SK-N-SH (cell line): ENCODE results near the gene BABAM2. TPM values are rescaled to one million over a fixed set of nuclear protein-coding genes. Genes with fewer than 3 reads are reported as not detected.

Experiments used
- CTCF ChIA-PET: fragments of 300-600, 350-600 bp; formaldehyde crosslinking; extraction: SDS; loops from one replicate; lab custom pipeline; 2021; lab: Yijun Ruan, JAX
- POLR2A ChIA-PET: fragments of 350-600 bp; sonication (Branson Sonifier 250); formaldehyde crosslinking; extraction: SDS; loops from one replicate; lab custom pipeline; 2020; ENCODE audit warnings: antibody characterized with exemption, inconsistent platforms; lab: Yijun Ruan, JAX
- DNase-seq: peaks from one replicate; pipeline ENCODE4 v3.0.0; 2012
- H2AFZ ChIP-seq: fragments of 200-600 bp; sonication (generic); 2 replicates; pipeline ENCODE4 v1.8.1; 2016; ENCODE audit warnings: antibody characterized with exemption, mild to moderate bottlenecking, low read depth
- H3F3A ChIP-seq: fragments of 200-600 bp; sonication (generic); replicated peaks from 2 replicates; pipeline ENCODE3; 2016; ENCODE audit warnings: antibody characterized with exemption, mild to moderate bottlenecking; ENCODE audit not compliant: insufficient read depth
- H3K27ac ChIP-seq, 2 experiments: fragments of 200-500 bp in 1 of 2; fragments of 200-600 bp in 1 of 2; sonication (Bioruptor generic) in 1 of 2; sonication (generic), shearing (Covaris generic) in 1 of 2; 2 replicates each; pipeline versions ENCODE4 v1.5.1 to v1.6.1; 2014 to 2016; ENCODE audit warnings: low read depth in 2 of 2, inconsistent platforms in 1 of 2, low read length in 1 of 2, mild to moderate bottlenecking in 1 of 2, mixed read lengths in 1 of 2
- H3K27me3 ChIP-seq: fragments of 200-600 bp; sonication (generic), shearing (Covaris generic); 2 replicates; pipeline ENCODE4 v1.6.1; 2016; ENCODE audit warnings: mixed run types; ENCODE audit not compliant: insufficient read depth
- H3K36me3 ChIP-seq, 2 experiments: fragments of 200-500 bp in 1 of 2; fragments of 200-600 bp in 1 of 2; sonication (Bioruptor generic) in 1 of 2; sonication (generic) in 1 of 2; replicated peaks in 1 of 2; 2 replicates each; pipeline versions ENCODE3 to v1.5.1; 2014 to 2016; ENCODE audit warnings: low read length in 1 of 2, mild to moderate bottlenecking in 1 of 2; ENCODE audit not compliant: insufficient read depth in 2 of 2, control insufficient read depth in 1 of 2
- H3K4me1 ChIP-seq, 2 experiments: fragments of 200-500 bp in 1 of 2; fragments of 200-600 bp in 1 of 2; sonication (Bioruptor generic) in 1 of 2; sonication (generic), shearing (Covaris generic) in 1 of 2; 2 replicates each; pipeline versions ENCODE4 v1.5.1 to v1.6.1; 2014 to 2016; ENCODE audit warnings: low read depth in 1 of 2, low read length in 1 of 2, mixed run types in 1 of 2; ENCODE audit not compliant: insufficient read depth in 2 of 2, control insufficient read depth in 1 of 2
- H3K4me2 ChIP-seq: fragments of 200-600 bp; sonication (generic), shearing (Covaris generic); 2 replicates; pipeline ENCODE4 v1.6.1; 2017; ENCODE audit warnings: mixed run types
- H3K4me3 ChIP-seq, 2 experiments: fragments of 200-500 bp in 1 of 2; fragments of 200-600 bp in 1 of 2; sonication (Bioruptor generic) in 1 of 2; sonication (generic), shearing (Covaris generic) in 1 of 2; 2 replicates each; pipeline versions ENCODE4 v1.5.1 to v1.8.1; 2014 to 2016; ENCODE audit warnings: low read depth in 2 of 2, inconsistent platforms in 1 of 2, low read length in 1 of 2, mild to moderate bottlenecking in 1 of 2, mixed read lengths in 1 of 2, moderate library complexity in 1 of 2
- H3K79me2 ChIP-seq: fragments of 200-600 bp; sonication (generic); 2 replicates; pipeline ENCODE4 v1.8.1; 2017; ENCODE audit warnings: mild to moderate bottlenecking; ENCODE audit not compliant: insufficient read depth
- H3K9ac ChIP-seq: fragments of 200-600 bp; sonication (generic); 2 replicates; pipeline ENCODE4 v1.6.1; 2017; ENCODE audit warnings: mixed run types
- H3K9me2 ChIP-seq: fragments of 200-600 bp; sonication (generic); 2 replicates; pipeline ENCODE4 v1.6.1; 2017; ENCODE audit warnings: mixed run types
- H3K9me3 ChIP-seq: fragments of 200-600 bp; sonication (generic); 2 replicates; pipeline ENCODE4 v1.6.1; 2017; ENCODE audit warnings: mixed run types, mild to moderate bottlenecking, moderate library complexity
- H4K20me1 ChIP-seq: fragments of 200-600 bp; sonication (generic); 2 replicates; pipeline ENCODE4 v1.6.1; 2017; ENCODE audit warnings: mild to moderate bottlenecking, mixed run types; ENCODE audit not compliant: insufficient read depth
- CTCF ChIP-seq: fragments of 200-600 bp; sonication (generic); IDR thresholded peaks from 2 replicates; pipeline ENCODE4 v1.6.1; 2017; ENCODE audit warnings: antibody characterized with exemption, mild to moderate bottlenecking, moderate library complexity
- EZH2phosphoT487 ChIP-seq: fragments of 200-600 bp; sonication (generic); IDR thresholded peaks from 2 replicates; pipeline ENCODE4 v1.6.1; 2017; ENCODE audit warnings: low read depth, mixed run types, mild to moderate bottlenecking, antibody characterized with exemption, moderate library complexity, borderline replicate concordance
- FOXJ3 ChIP-seq: sonication (generic); formaldehyde crosslinking; IDR thresholded peaks from 2 replicates; pipeline ENCODE4 v1.5.1; 2020; ENCODE audit warnings: mild to moderate bottlenecking, missing genetic modification reagents
- IRF3 ChIP-seq: fragments of 150-350 bp; IDR thresholded peaks from 2 replicates; pipeline ENCODE4 v1.6.1; 2016; ENCODE audit warnings: mild to moderate bottlenecking, low read depth, low read length
- JUND ChIP-seq: IDR thresholded peaks from 2 replicates; pipeline ENCODE4 v1.4.0; 2012
- MEF2A ChIP-seq: IDR thresholded peaks from 2 replicates; pipeline ENCODE4 v1.4.0; 2012; ENCODE audit warnings: low read depth, borderline replicate concordance
- MXI1 ChIP-seq: IDR thresholded peaks from 2 replicates; pipeline ENCODE4 v1.6.1; 2012; ENCODE audit warnings: mild to moderate bottlenecking, low read depth, low read length, improper control_type of control experiment
- NFIC ChIP-seq: IDR thresholded peaks from 2 replicates; pipeline ENCODE4 v1.4.0; 2012; ENCODE audit warnings: borderline replicate concordance
- NRF1 ChIP-seq: IDR thresholded peaks from 2 replicates; pipeline ENCODE4 v1.6.1; 2012; ENCODE audit warnings: low read depth, mild to moderate bottlenecking, low read length
- RXRA ChIP-seq: IDR thresholded peaks from 2 replicates; pipeline ENCODE4 v1.4.0; 2012; ENCODE audit warnings: low read depth, mild to moderate bottlenecking, borderline replicate concordance
- SMC3 ChIP-seq: IDR thresholded peaks from 2 replicates; pipeline ENCODE4 v1.6.1; 2012; ENCODE audit warnings: low read depth, low read length, improper control_type of control experiment
- TAF1 ChIP-seq: IDR thresholded peaks from 2 replicates; pipeline ENCODE4 v1.6.1; 2012; ENCODE audit warnings: low read depth, mild to moderate bottlenecking, low read length, moderate library complexity, borderline replicate concordance
- YY1 ChIP-seq: IDR thresholded peaks from 2 replicates; pipeline ENCODE4 v1.4.0; 2012; ENCODE audit warnings: low read depth, mild to moderate bottlenecking
- ZBTB33 ChIP-seq: IDR thresholded peaks from 2 replicates; pipeline ENCODE4 v1.4.0; 2012; ENCODE audit warnings: low read depth, borderline replicate concordance
- WGBS: methylation state at CpG from one replicate; pipeline ENCODE4 v1.1.6; 2017; ENCODE audit warnings: low lambda C conversion rate; 5-methylcytosine and 5-hydroxymethylcytosine counted together
- polyA plus RNA-seq, 3 experiments: library from polyadenylated mRNA; depleted of rRNA; stranded (reverse); fragments of >200 nt; gene quantifications; 2 replicates each; pipeline ENCODE4 v1.2.3, GENCODE V29; 2012
- TF ChIP-seq, protein P1 (sequence below): fragments of 150-350 bp; IDR thresholded peaks from 2 replicates; pipeline ENCODE4 v1.6.1; 2017; ENCODE audit warnings: antibody characterized with exemption, low read length, low read depth, borderline replicate concordance
- TF ChIP-seq, protein P2 (sequence below): IDR thresholded peaks from 2 replicates; pipeline ENCODE4; 2012
- TF ChIP-seq, protein P3 (sequence below): IDR thresholded peaks from 2 replicates; pipeline ENCODE4 v1.6.1; 2012; ENCODE audit warnings: mild to moderate bottlenecking, low read depth, low read length, moderate library complexity
- TF ChIP-seq, protein P4 (sequence below): IDR thresholded peaks from 2 replicates; pipeline ENCODE4 v1.4.0; 2012; ENCODE audit warnings: low read depth
- TF ChIP-seq, protein P5 (sequence below): IDR thresholded peaks from 2 replicates; pipeline ENCODE4 v1.4.0; 2012; ENCODE audit warnings: low read depth, borderline replicate concordance

The BABAM2 gene
- polyA plus RNA-seq, 1 of the 3 experiments (the other 2 are of a cell fraction): 34.0 TPM

DNA sequence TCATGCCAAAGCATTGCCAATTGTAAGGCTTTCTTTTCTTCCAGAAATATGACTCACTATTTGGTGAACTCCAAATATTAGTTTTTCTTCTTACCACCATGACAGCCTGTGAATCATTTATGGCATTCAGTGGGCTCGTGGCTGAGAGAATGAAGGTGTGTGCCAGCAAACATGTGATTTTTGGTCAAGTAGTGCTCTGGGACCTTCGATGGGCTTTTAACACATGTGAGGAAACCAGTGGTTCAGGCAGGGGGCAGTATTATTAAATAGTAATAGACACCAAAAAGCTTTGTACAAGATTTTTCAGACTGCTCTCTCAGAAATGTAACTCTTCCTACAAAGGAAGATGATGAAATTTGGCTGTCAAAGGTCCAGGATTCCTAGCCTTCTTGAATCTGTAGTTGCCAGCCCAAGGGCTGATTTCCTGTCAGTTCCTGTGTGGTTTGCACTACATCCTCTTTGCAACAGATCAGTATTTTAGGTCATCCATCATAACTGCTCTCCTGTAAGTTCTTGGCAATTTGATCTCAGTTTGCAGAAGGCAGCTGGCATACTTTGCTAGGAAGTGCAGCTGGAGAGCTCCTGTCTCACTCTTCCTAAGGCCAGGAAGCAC lies 64.3 kb downstream of the BABAM2 start:
- H3K36me3 ChIP-seq: peaks cover 0 to 14% of the 10 kb centered on the region in 2 experiments
- no peaks in the 10 kb centered on the region for H3K9me2 ChIP-seq
- ChIA-PET POLR2A (no interaction called here), CTCF (interaction anchor here (0.6 to 2.0 kb wide), 3 partner anchors 16 to 441 kb away, joined by 3 to 7 read pairs (median 3); no protein-coding TSS in a partner anchor)
- H3K9ac ChIP-seq: peak overlapping the region; percentile 39; the same call in 1 of the 2 replicates
- H2AFZ ChIP-seq: no peak overlapping the region
- H3K27me3 ChIP-seq: no peaks in the 10 kb centered on the region
- H3K4me3 ChIP-seq: peak overlapping the region in 1 of 2 experiments; percentile 7; a peak in 1 of 4 replicates
- WGBS: 7% methylated on average over 2 of the region's 2 CpGs
- peaks cover 43% of the 10 kb centered on the region for H3F3A ChIP-seq
- no peak for DNase-seq
- no peaks in the 10 kb centered on the region for H3K9me3 ChIP-seq
- peak overlapping the region; percentile 82 for H3K27ac ChIP-seq
- H3K79me2 ChIP-seq: peaks cover 11% of the 10 kb centered on the region
- H4K20me1 ChIP-seq: no peaks in the 10 kb centered on the region
- peaks cover 12 to 45% of the 10 kb centered on the region in 2 experiments for H3K4me1 ChIP-seq
- peak overlapping the region; percentile 60 for H3K4me2 ChIP-seq
- TF ChIP-seq IRF3 (no peak), JUND (peak; percentile 93), NFIC (peak; percentile 97), ZBTB33 (peak; percentile 73), MEF2A (peak; percentile 65; the same call in 1 of the 2 replicates), MXI1 (no peak), RXRA (peak; percentile 91), CTCF (peak; percentile 61), SMC3 (0 out of 2 replicates have a peak, but pooled peaks have one; percentile 2), YY1 (no peak; the same call in 1 of the 2 replicates), FOXJ3 (CRISPR knock-in tag) (no peak), NRF1 (no peak), EZH2phosphoT487 (no peak), TAF1 (peak; percentile 63)
- TF ChIP-seq, protein P1, sequence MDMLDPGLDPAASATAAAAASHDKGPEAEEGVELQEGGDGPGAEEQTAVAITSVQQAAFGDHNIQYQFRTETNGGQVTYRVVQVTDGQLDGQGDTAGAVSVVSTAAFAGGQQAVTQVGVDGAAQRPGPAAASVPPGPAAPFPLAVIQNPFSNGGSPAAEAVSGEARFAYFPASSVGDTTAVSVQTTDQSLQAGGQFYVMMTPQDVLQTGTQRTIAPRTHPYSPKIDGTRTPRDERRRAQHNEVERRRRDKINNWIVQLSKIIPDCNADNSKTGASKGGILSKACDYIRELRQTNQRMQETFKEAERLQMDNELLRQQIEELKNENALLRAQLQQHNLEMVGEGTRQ: no peak
- TF ChIP-seq, protein P2, sequence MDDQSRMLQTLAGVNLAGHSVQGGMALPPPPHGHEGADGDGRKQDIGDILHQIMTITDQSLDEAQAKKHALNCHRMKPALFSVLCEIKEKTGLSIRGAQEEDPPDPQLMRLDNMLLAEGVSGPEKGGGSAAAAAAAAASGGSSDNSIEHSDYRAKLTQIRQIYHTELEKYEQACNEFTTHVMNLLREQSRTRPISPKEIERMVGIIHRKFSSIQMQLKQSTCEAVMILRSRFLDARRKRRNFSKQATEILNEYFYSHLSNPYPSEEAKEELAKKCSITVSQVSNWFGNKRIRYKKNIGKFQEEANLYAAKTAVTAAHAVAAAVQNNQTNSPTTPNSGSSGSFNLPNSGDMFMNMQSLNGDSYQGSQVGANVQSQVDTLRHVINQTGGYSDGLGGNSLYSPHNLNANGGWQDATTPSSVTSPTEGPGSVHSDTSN: peak; percentile 99
- TF ChIP-seq, protein P3, sequence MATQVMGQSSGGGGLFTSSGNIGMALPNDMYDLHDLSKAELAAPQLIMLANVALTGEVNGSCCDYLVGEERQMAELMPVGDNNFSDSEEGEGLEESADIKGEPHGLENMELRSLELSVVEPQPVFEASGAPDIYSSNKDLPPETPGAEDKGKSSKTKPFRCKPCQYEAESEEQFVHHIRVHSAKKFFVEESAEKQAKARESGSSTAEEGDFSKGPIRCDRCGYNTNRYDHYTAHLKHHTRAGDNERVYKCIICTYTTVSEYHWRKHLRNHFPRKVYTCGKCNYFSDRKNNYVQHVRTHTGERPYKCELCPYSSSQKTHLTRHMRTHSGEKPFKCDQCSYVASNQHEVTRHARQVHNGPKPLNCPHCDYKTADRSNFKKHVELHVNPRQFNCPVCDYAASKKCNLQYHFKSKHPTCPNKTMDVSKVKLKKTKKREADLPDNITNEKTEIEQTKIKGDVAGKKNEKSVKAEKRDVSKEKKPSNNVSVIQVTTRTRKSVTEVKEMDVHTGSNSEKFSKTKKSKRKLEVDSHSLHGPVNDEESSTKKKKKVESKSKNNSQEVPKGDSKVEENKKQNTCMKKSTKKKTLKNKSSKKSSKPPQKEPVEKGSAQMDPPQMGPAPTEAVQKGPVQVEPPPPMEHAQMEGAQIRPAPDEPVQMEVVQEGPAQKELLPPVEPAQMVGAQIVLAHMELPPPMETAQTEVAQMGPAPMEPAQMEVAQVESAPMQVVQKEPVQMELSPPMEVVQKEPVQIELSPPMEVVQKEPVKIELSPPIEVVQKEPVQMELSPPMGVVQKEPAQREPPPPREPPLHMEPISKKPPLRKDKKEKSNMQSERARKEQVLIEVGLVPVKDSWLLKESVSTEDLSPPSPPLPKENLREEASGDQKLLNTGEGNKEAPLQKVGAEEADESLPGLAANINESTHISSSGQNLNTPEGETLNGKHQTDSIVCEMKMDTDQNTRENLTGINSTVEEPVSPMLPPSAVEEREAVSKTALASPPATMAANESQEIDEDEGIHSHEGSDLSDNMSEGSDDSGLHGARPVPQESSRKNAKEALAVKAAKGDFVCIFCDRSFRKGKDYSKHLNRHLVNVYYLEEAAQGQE: peak; percentile 86
- TF ChIP-seq, protein P4, sequence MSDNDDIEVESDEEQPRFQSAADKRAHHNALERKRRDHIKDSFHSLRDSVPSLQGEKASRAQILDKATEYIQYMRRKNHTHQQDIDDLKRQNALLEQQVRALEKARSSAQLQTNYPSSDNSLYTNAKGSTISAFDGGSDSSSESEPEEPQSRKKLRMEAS: peak; percentile 94
- TF ChIP-seq, protein P5, sequence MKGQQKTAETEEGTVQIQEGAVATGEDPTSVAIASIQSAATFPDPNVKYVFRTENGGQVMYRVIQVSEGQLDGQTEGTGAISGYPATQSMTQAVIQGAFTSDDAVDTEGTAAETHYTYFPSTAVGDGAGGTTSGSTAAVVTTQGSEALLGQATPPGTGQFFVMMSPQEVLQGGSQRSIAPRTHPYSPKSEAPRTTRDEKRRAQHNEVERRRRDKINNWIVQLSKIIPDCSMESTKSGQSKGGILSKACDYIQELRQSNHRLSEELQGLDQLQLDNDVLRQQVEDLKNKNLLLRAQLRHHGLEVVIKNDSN: peak; percentile 31; the same call in 1 of the 2 replicates
